Breast epithelium (tissue), 4 donors: ENCODE data around the gene MTURN. TPM values are rescaled to one million over a fixed set of nuclear protein-coding genes. Genes with fewer than 3 reads are reported as not detected.
"Not testable (repeated sequence)": the region's sequence is repeated elsewhere in the genome, so short reads cannot be mapped to it uniquely, and the experiment has no call there.

Source experiments
- DNase-seq, 2 donors: peaks; one replicate each; pipeline ENCODE4 v3.0.0-alpha.2; 2019; ENCODE audit warnings: low spot score in 2 of 2
- H3K27ac ChIP-seq, 2 donors: fragments of 200-600 bp; sonication (generic) in 1 of 2; one replicate each; pipeline ENCODE4 v1.5.1; 2016 to 2019; ENCODE audit warnings: mild to moderate bottlenecking in 1 of 2
- H3K27me3 ChIP-seq, 2 donors: fragments of 200-600 bp; sonication (generic) in 1 of 2; one replicate each; pipeline versions ENCODE4 v1.5.1 to v1.6.0; 2017 to 2019; ENCODE audit warnings: control low read depth in 1 of 2, mild to moderate bottlenecking in 1 of 2
- H3K36me3 ChIP-seq: fragments of 200-600 bp; one replicate; pipeline ENCODE4 v1.5.1; 2019
- H3K4me1 ChIP-seq, 2 donors: fragments of 200-600 bp; sonication (generic); one replicate each; pipeline ENCODE4 v1.5.1; 2016 to 2019; ENCODE audit warnings: control low read depth in 1 of 2
- H3K4me3 ChIP-seq, 3 donors: fragments of 200-600 bp; sonication (generic); 1 replicate in 2 of 3; 2 replicates in 1 of 3; pipeline ENCODE4 v1.5.1; 2016 to 2019; ENCODE audit warnings: mild to moderate bottlenecking in 3 of 3, moderate library complexity in 2 of 3
- H3K9me3 ChIP-seq, 2 donors: fragments of 200-600 bp; sonication (generic) in 1 of 2; one replicate each; pipeline ENCODE4 v1.5.1; 2016 to 2019; ENCODE audit warnings: control low read depth in 1 of 2
- POLR2A ChIP-seq: fragments of 450-650 bp; IDR thresholded peaks from one replicate; pipeline ENCODE4 v1.6.1; 2016; ENCODE audit warnings: antibody characterized with exemption, mild to moderate bottlenecking, moderate library complexity
- POLR2AphosphoS5 ChIP-seq, 3 donors: sonication (generic); formaldehyde crosslinking; IDR thresholded peaks; one replicate each; pipeline ENCODE4 v1.6.1; 2017; ENCODE audit warnings: antibody characterized with exemption in 3 of 3
- intact Hi-C: fragments of 100-400 bp; cut with DNase I; formaldehyde crosslinking; loops from one replicate; pipeline ENCODE4 v1.15.1; 2023; ENCODE audit warnings: low total_unique reads
- total RNA-seq, 3 donors: library from RNA; depleted of rRNA; stranded (reverse); fragments of >200 nt; gene quantifications; one replicate each; pipeline ENCODE4 v1.1.0, GENCODE V29; 2016
- TF ChIP-seq, protein P1 (sequence below), 3 donors: fragments of 450-650 bp; IDR thresholded peaks; one replicate each; pipeline ENCODE4 v1.5.1; 2016 to 2017; ENCODE audit warnings: antibody characterized with exemption in 3 of 3, mild to moderate bottlenecking in 3 of 3, moderate library complexity in 3 of 3

MTURN gene
- total RNA-seq, 3 donors from 2014 or later, result 56.0 to 199 (median 62.5) TPM

DNA sequence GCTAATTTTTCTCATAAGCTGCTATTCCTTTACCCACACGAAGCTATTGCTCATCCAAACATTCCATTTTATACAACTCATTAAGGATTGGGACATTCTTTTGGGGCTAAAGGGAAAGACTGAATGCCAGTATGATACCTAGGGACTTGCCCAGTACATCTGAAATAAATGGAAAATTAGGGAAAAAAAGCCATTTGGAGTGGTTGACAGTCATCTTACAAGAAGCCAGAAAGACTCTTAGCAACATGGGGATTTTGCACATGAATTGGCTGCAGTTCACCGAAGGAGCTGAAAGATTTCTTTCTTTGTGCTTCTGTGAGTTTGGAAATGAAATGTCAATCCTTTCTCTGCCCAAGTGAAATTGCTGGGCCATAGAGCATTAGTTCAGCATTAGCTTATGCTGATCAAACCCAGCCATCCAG lies 43.3 kb upstream of the MTURN start:
- H3K27me3 ChIP-seq, result no peaks in the 10 kb centered on the region
- TF ChIP-seq, protein P1, sequence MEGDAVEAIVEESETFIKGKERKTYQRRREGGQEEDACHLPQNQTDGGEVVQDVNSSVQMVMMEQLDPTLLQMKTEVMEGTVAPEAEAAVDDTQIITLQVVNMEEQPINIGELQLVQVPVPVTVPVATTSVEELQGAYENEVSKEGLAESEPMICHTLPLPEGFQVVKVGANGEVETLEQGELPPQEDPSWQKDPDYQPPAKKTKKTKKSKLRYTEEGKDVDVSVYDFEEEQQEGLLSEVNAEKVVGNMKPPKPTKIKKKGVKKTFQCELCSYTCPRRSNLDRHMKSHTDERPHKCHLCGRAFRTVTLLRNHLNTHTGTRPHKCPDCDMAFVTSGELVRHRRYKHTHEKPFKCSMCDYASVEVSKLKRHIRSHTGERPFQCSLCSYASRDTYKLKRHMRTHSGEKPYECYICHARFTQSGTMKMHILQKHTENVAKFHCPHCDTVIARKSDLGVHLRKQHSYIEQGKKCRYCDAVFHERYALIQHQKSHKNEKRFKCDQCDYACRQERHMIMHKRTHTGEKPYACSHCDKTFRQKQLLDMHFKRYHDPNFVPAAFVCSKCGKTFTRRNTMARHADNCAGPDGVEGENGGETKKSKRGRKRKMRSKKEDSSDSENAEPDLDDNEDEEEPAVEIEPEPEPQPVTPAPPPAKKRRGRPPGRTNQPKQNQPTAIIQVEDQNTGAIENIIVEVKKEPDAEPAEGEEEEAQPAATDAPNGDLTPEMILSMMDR (IDR thresholded peaks at IDR 0.05), result no peak
- TF ChIP-seq POLR2AphosphoS5 (IDR thresholded peaks at IDR 0.05) (no peak), POLR2A (no peak)
- H3K36me3 ChIP-seq, result no peaks in the 10 kb centered on the region
- no peak for DNase-seq
- intact Hi-C loops, result no loop called here
- H3K9me3 ChIP-seq, result no peaks in the 10 kb centered on the region
- H3K4me1 ChIP-seq, result no peaks in the 10 kb centered on the region
- no peak overlapping the region for H3K4me3 ChIP-seq
- H3K27ac ChIP-seq, result peak overlapping the region in 1 of 2 donors; percentile 22

DNA sequence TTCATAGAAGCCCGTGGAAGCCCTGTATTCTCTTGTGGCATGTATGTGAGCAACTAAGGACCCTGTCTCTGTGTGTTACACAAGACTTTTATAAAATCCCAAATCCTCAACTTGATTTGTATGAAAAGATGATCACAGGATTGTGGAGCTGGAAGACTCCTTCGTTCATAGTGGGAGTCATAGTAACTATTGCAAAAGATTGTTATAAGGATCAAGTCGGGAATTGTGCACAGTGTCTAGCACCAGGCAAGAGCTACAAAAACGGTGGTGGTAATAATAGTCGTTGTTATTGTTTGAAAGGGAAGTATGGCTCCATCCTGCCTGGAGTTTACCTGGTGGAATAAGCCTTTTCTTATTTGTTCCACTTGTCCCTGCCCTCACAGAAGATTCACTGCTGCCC lies 42.8 kb upstream of the MTURN start:
- H3K27me3 ChIP-seq, result no peaks in the 10 kb centered on the region
- no peaks in the 10 kb centered on the region for H3K4me1 ChIP-seq
- no peak for DNase-seq
- no peak overlapping the region for H3K4me3 ChIP-seq
- intact Hi-C loops, result no loop called here
- H3K27ac ChIP-seq, result peak overlapping the region in 1 of 2 donors; percentile 22
- no peaks in the 10 kb centered on the region for H3K9me3 ChIP-seq
- TF ChIP-seq, protein P1 (IDR thresholded peaks at IDR 0.05), result no peak
- no peak for TF ChIP-seq POLR2AphosphoS5 (IDR thresholded peaks at IDR 0.05)
- no peak for TF ChIP-seq POLR2A
- no peaks in the 10 kb centered on the region for H3K36me3 ChIP-seq

DNA sequence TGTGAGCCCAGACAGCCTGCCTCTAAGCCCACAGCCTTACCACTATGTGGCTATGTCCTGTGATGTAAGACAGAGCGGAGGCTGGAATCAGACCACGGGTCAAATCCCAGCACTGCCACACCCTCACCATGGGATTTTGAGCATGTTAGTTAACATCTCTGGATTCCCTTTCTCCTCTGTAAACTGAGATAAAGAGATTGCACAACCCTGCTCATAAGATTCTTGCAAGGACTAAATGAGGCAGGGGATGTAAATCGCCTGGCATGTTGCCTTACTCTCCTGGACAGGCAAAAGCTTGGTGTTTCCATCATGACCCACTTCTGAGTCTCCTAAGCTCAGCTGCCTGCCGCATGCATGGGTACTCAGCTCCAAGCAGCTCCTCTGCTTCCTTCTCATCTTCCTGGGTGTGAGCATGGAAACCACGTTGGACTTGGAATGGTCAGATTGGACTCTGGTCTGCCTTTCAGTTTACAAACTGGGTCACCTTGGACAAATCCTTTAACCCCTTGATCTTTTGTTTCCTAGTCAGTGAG lies 41.3 kb upstream of the MTURN start:
- H3K4me3 ChIP-seq, result no peak overlapping the region
- no peaks in the 10 kb centered on the region for H3K36me3 ChIP-seq
- TF ChIP-seq POLR2AphosphoS5 (IDR thresholded peaks at IDR 0.05), result peak in 1 of 3 donors; percentile 36
- TF ChIP-seq, protein P1 (IDR thresholded peaks at IDR 0.05), result no peak
- no peaks in the 10 kb centered on the region for H3K4me1 ChIP-seq
- no peaks in the 10 kb centered on the region for H3K9me3 ChIP-seq
- no peak for DNase-seq
- H3K27me3 ChIP-seq, result no peaks in the 10 kb centered on the region
- intact Hi-C loops, result no loop called here
- H3K27ac ChIP-seq, result no peak overlapping the region

DNA sequence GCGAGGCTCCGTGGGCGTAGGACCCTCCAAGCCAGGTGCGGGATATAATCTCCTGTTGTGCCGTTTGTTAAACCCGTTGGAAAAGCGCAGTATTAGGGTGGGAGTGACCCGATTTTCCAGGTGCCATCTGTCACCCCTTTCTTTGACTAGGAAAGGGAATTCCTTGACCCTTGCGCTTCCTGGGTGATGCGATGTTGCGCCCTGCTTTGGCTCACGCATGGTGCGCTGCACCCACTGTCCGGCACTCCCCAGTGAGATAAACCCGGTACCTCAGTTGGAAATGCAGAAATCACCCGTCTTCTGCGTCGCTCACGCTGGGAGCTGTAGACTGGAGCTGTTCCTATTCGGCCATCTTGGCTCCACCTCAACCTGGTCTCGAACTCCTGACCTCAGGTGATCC lies 36.2 kb upstream of the MTURN start:
- H3K4me3 ChIP-seq, H3K9me3 ChIP-seq, H3K27ac ChIP-seq, H3K4me1 ChIP-seq, DNase-seq, H3K27me3 ChIP-seq, H3K36me3 ChIP-seq, intact Hi-C loops: not testable (repeated sequence)

DNA sequence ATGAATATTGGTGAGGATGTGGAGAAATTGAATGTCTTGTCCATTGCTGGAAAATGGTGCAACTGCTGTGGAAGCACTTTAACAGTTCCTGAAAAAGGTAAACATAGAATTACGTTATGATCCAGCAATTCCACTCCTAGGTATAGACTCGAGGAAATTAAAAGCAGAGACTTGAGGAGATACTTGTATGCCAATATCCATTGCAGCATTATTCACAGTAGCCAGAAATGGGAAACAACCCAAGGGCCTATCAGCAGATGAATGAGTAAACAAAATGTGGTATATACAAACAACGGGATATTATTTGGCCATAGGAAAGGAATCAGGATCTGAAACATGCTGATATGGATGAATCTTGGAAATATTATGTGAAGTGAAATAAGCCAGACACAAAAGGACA lies 32.5 kb upstream of the MTURN start:
- no peaks in the 10 kb centered on the region for H3K27me3 ChIP-seq
- TF ChIP-seq POLR2AphosphoS5 (IDR thresholded peaks at IDR 0.05) (no peak), POLR2A (no peak)
- TF ChIP-seq, protein P1 (IDR thresholded peaks at IDR 0.05), result no peak
- DNase-seq, result no peak
- H3K27ac ChIP-seq, result no peak overlapping the region
- intact Hi-C loops, result no loop called here
- H3K4me3 ChIP-seq, result no peak overlapping the region
- H3K36me3 ChIP-seq, result peaks cover 3% of the 10 kb centered on the region
- H3K9me3 ChIP-seq, result no peaks in the 10 kb centered on the region
- no peaks in the 10 kb centered on the region for H3K4me1 ChIP-seq

DNA sequence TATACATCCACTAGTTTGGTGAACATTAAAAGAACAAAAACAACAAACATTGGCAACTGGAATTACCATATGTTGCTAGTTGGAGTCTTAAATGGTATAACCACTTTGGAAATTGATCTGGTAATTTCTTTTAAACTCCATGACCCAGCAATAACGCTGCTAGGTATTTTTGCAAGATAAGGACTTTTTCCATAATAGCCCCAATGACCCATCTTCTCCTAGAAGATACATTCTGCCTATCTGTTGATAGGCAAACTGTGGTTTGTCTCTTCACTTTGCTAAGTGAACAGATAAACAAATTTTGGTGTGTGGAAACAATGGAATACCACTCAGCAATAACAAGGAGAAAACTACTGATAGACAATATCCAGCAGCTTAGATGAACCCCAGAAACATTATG lies 30.6 kb upstream of the MTURN start:
- intact Hi-C loops, result no loop called here
- DNase-seq, result no peak

More for the DNA sequence above, 30.6 kb upstream of the MTURN start:
- H3K36me3 ChIP-seq, result peaks cover 3% of the 10 kb centered on the region
- H3K4me1 ChIP-seq, result no peaks in the 10 kb centered on the region
- H3K9me3 ChIP-seq, result no peaks in the 10 kb centered on the region
- H3K27me3 ChIP-seq, result no peaks in the 10 kb centered on the region
- no peak overlapping the region for H3K4me3 ChIP-seq
- no peak overlapping the region for H3K27ac ChIP-seq
- TF ChIP-seq POLR2A (no peak), POLR2AphosphoS5 (IDR thresholded peaks at IDR 0.05) (no peak)
- TF ChIP-seq, protein P1 (IDR thresholded peaks at IDR 0.05), result no peak
